ENCODE data around the gene GRAMD1A.
"Not testable (repeated sequence)": the region's sequence is repeated elsewhere in the genome, so short reads cannot be mapped to it uniquely, and the experiment has no call there.

Gene GRAMD1A

DNA sequence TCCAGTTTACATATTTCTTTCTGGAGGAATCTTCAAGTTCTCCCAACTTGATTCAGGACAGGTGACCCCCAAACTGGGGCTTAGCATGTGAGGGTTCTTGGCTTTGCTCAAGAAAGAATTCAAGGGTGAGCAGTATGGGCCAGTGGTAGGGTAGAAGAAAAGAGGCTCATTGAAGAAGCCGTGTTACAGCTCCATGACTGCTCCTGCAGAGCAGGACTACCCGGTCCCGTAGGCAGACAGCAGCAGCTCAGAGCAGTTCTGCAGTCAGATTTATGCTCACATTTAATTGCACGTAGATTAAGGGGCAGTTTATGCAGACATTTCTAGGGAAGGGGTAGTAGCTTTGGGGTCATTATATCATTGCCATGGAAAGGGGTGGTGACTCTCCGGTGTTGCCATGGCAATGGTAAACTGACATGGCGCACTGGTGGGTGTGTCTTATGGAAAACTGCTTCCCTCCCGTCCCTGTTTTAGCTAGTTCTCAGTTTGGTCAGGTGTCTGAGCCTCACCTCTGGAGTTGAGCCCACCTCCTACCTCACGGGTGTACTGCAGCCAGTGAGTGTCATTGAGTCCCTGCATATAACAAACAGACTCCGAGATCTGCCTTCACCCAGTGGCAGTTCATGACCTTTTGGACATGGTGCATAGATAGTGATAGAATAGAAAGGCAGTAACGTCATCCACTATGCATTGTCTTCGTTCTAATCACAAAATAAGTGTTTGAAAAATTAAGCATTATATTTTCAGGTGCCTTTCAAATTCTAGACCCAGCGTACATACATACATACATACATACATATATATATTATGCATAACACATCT, 20.1 kb upstream of the GRAMD1A start:
- DNase-seq, result no peak

DNA sequence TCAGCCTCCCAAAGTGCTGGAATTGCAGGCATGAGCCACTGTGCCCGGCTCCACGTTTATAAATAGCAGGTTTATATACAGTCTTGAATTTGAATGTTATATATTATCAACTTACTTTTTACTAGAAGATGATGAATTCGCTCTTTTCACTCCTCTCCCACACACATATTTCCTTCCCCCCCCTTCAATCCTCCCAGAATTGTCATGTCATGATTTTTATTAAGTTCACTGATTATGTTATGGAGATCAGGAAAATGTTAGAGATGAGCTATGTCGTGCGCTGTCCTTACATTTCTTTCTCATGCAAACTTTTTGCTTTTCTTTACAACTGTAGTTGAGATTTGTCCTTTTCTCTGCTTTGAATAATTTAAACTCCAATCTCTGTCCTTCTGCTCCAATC, 17.8 kb upstream of the GRAMD1A start:
- DNase-seq, result no peak

DNA sequence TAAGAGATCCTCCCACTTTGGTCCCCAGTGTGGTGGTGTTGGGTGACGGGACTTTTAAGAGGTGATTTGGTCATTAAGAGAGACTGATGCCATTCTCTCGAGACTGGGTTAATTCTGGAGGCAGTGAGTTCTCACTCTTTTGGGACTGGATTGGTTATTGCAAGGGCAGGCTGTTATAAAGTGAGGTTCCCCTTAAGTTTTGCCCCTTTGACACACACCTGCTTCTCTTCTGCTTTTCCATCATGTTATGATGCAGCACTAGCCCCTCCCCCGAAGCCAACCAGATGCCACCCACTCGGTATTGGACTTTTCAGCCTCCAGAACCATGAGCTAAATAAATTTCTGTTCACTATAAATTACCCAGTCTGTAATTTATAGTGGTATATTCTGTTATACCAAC, 16.3 kb upstream of the GRAMD1A start:
- DNase-seq, result no peak

DNA sequence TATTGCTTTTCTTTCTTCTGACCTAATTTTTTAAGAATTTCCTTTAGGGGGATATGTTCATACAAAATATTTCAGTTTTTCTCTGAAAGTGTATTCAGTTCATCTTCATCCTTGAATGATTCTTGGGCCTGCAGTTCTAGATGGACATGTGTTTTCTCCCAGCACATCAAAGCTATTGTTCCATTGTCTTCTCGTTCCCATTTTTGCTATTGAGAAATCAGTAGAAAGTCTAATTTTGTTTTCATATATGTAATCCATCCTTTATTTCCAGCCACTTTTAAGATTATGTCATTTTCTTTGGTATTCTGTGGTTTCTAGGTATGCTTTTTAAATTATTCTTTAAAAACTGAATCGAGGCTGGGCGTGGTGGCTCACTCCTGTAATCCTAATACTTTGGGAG, 15.8 kb upstream of the GRAMD1A start:
- no peak for DNase-seq

DNA sequence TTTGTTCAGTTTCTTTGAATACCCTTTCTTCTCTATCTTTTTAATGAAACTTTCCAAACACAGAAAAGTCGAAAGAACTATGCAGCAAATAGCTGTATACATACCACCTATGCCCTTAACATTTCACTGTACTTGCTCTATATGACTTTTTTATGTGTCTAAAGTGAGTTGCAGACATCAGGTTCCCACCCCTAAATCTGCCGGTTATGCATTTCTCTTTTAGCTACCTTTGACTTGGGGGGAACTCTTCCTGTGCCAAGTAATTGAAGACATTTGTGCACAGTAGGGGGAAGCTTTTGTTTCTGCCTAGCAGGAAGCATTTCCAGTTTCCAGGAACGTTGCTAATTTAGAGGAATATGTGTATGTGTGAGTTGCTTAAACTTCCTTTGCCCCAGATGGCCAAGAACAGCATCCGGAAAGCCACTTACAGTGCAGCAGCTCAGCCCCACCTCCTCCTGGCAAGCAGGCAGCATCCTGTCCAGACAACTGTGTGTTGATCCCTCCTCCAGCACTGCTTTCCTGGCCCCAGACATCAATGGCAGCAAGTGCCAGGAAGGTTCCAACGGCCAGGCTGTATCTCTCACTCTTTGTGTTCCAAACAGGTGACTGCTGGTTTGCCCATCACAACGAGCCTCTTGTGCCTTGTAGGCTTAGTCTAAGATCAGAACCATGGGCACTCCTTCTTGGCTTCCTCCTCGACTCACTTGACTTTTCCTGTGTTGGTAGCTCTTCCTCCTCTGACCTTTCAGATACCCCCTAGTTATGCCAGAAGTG, 14.7 kb upstream of the GRAMD1A start:
- DNase-seq, result no peak

DNA sequence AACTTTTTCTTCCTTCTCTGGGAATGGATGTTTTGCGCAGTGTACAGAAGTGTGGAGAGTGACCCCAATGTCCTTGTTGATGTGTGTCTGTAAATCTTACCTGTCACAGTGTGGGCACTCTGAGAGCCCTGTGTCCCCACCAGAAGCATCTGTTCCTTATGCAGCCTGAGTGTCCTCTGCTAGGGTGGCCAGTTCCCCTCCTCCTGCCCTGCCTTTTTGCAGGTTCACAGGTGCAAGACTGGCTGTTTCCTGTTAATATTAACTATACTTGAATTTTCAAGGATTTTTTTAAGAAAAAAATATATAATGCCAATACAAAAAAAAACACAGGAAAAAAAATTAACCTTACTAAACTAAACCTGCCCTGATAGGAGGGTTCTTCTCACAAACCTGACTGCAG, 12.0 kb upstream of the GRAMD1A start:
- no peak for DNase-seq

DNA sequence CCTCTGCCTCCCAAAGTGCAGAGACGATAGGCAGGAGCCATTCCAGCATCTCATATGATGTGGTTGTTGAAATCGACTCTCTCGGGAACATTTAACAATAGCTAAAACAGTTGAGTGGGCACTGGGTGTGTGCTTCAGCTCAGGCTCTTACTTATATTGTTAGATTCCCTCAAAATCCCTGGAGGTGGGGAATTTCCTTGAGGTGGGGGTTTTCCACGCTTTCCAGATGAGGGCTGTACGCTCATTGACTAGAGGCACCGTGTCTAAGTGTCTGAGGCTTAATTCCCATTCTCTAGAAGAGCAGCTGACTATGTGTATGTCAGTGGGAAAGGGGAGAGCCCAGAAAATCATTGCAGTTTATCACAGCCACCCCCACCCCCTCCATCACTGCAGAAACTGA, 10.8 kb upstream of the GRAMD1A start:
- no peak for DNase-seq

DNA sequence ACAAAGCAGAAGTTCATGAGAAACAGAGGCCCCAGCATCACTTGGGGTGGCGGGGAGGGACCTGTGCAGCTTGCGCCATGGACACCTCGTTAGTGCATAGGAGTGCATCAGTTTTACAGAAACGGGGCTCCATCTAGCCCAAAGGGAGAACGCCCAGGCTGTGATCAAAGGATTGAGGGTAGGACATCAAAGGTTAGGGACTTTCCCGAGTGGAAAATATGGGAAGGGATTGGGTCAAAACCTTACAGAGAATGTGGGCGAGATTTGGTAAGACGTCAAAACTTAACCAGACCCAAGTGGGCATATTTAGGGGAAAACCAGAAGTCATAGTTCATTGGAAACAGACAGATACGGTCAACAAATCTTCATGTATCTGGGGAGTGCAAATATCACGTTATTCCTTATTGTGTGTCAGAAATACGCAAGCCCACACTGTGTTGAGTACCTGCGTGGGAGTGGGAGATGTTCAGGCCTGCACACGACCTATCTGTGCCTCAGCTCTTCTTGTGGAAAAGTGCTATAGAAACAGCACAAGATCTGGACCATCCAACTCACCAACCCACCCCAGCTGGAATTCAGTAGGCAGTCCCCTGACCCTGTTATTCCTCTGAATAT, 9.4 kb upstream of the GRAMD1A start:
- DNase-seq, result no peak

DNA sequence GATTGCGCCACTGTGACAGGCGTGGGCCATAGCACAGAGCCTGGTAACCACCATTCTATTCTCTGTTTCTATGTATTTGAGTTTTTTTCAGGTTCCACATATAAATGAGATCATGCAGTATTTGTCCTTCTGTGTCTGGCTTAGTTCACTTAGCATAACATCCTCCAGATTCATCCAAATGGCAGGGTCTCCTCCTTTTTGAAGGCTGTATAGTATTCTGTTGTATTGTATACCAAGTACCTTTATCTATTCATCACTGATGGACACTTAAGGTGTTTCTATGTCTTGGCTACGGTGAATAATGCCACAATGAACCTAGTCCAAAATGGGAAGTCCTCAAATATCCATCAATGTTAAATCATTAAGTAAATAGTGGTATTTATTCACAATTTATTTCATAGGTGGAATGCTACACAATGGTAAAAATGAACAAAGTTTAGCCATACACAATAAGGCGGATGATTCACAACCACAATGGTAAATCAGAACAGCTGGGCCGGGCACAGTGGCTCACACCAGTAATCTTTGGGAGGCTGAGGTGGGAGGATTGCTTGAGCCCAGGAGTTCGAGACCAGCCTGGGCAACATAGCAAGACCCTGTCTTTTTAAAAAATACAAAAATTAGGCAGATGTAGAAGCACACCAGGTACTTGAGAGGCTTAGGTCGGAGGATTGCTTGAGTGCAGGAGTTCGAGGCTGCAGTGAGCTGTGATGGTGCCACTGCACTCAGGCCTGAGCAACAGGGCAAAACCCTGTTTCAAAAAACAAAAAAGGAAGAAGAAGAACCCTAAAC, 8.4 kb upstream of the GRAMD1A start:
- DNase-seq, result no peak

DNA sequence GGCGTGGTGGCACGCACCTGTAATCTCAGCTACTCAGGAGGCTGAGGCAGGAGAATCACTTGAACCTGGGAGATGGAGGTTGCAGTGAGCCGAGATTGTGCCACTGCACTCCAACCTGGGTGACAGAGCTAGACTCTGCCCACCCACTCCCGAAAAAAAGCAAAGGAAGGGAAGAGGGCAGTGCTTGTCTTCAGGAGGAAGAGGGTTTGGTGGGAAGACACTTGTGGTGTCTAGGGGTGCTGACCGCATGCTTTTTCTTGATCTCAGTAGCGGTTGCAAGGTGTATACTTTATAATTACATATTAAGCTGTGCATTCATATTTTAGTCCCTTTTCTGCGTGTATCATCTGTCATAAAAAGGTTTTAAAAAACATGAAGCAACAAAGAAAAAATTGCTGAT, 7.5 kb upstream of the GRAMD1A start:
- not testable (repeated sequence) for DNase-seq

DNA sequence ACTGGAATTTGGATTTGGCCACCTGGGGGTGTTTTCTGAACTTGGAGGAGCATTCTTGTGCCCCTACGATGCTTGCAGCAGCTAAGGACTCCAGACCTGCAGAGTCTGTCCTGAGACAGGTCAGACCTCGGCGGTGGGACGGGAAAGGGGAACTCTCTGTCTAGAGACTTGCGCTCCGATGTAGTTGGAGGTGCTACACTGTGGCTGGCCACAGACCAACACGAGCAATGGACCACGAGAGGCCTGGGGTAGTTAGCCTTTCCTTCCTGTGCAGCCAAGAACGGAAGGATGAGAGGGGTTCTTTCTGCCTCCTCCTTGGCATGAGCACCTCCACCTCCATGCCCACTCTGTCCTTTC, 5.9 kb upstream of the GRAMD1A start:
- no peak for DNase-seq

DNA sequence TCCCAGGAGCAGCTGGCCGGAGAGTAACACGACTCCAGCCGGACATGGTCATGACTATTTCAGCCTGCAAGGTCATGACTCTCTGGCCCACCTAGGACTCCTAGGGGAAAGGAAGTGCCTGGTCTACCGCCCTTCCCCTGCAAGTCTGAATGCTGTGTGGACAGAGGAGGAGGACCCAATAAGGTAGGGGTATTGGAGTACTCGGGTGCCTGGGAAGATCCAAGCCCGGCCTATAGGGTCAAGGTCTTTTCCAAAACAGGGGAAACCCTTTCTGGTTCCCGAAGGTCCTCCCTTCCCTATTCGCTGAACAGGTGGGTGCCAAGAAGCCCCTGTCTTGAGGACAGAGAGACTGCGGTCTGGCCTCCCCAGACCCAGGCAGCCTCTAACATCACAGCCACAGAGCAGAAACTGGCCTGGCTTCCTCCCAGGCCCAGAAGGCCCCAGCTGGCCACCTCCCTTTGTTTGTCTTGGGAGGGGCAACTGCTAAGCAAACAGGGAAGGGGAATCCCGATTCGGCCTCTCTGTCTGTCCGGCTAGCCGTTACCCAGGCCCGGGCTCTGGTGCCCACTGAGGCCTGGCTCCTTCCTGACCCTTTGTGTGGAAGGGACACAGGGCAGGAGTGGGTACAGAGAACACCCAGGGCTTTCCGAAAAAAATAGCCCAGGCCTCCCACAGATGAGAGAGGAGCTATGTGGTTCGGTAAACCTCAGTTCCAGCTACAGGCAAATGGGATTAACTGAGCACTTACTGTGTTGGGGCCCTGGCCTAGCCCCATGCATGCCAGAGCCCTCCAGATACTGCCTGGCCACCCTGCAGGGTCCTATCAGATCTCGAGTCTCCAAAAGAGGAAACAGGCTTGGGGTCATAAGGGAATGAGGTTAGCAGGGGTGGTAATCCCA, 5.2 kb upstream of the GRAMD1A start:
- no peak for DNase-seq

DNA sequence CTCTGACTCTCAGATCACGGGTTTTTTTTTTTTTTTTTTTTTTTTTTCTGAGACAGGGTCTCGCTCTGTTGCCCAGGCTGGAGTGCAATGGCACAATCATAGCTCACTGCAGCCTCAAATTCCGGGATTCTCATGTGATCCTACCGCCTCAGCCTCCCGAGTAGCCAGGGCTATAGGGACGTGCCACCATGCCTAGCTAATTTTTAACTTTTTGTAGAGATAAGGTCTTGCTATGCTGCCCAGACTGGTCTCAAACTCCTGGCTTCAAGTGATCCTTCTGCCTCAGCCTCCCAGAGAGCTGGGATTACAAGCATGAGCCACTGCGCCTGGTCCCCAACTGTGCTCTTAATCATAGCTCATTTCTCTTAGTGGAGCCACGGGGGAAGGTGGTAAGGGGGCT, 4.6 kb upstream of the GRAMD1A start:
- DNase-seq, result no peak

DNA sequence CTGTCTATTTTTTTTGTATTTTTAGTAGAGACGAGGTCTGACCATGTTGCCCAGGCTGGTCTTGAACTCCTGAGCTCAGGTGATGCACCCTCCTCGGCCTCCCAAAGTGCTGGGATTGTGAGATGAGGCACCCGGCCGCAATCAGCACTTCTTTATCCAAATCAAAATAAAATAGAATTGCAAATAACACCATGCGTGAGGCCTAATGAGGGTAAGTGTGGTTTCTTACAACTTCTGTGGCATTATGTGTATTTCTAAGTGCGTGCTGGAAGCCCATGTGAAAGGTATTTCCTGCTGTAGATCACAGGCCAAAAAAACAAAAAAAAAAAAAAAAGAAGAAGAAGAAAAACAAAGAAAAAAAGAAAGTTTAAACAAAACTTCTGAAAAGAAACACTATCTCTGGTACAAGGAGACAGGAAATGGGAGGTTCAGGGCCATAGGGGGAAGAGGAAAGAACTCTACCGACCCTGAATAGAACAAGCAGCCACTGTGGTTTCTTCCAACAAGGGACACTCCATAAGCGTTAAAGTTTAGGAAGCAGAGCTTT, 3.0 kb upstream of the GRAMD1A start:
- DNase-seq, result peak in 1 of 2 donors; percentile 21

DNA sequence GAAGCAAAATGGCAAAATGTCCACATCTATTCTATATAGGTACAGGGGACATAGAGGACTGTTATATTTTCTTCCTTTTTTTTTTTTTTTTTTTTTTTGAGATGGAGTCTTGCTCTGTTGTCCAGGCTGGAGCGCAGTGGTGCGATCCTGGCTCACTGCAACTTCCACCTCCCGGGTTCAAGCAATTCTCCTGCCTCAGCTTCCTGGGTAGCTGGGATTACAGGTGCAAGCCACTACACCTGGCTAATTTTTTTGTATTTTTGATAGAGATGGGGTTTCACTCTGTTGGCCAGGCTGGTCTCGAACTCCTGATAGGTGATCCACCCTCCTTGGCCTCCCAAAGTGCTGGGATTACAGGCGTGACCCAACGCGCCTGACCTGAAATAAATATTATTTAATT, 1.9 kb upstream of the GRAMD1A start:
- not testable (repeated sequence) for DNase-seq

DNA sequence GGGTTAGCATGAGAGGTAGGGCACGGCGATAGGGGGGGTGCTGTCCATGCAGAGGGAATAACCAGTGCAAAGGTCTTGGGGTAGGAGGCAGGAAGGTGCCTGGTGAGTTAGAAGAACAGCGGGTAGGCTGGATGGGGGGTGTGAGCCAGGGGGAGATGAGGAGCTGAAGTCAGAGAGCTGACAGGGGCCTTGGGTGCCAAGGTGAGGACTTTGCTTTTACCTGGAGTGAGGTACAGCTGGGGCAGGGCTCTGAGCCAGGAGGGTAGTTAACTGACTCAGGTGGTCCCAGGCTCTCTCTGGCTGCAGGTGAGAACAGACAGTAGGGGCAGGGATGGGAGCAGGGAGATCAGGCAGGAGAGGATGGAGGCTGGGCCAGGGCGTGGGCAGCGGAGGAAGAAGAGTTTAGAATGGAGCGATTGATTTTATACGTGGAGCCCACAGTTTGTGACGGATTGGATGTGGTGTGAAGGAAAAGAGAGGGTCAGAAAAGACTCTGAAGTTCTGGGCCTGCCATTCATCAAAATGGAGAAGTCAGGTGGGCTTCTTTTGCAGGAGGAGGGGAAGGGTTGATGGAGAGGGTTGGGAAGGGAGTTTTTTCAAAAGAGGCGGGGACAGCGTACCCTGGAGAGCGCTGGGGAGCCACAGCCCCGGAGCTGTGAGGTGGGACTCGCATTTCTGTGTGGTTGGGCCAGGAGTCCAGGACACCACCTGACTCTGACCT, 1.2 kb upstream of the GRAMD1A start:
- DNase-seq, result no peak

DNA sequence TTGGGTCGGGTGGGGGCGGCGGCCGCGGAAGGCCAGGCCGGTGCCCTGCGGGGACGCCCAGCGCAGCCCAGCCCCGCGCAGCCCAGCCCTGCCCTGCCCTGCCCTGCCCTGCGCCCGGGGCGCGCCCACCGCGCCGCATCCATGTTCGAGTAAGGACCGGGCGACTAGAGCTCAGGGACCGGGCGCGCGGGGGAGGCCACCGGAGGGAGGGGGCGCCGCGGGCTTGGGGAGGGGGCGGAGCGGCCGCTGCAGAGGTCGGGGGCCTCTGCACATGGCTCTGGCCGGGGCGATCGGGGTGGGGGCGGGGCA, 169 bp downstream of the GRAMD1A start:
- no peak for DNase-seq

DNA sequence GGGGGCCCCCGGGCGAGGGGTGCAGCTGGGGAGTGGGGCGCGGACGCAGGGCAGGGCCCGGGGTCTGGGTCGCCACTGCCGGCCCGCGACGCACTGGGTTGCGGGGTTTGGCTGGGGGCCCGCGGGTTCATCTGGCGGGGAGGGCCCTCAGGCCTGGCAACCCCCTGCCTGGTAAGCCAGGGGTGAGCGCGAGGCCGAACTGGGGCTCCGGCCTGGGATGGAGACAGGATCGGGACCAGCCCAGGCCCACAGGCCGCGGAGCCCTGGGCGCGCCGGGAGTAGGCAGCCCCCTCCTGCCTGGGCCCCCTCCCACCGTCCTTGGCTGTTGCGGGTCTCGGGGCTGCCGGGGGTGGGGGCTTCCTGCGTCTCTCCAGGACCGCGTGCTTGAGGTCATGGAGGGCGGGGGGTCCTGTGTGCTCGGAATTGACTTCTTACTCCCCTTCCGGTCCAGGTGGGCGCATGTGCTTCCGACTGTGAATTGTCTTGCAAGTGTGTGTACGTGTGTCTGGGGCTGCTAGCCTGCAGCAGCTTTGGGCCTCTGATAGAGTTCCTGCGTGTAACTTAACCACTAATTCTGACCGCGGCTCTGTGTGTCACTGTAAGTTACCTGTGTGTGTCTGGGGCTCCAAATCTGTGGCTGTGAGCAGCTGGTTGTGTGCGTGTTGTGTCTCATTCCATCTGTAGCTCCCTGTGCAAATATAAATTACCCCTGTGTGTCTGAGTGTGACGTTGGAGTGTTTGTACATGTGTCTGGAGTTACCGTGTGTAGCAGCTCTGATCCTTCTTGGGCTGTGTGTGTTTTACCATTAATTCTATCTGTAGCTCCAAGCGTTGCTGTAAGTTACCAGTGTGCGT, 751 bp downstream of the GRAMD1A start:
- peak; percentile 53 to 64 for DNase-seq

DNA sequence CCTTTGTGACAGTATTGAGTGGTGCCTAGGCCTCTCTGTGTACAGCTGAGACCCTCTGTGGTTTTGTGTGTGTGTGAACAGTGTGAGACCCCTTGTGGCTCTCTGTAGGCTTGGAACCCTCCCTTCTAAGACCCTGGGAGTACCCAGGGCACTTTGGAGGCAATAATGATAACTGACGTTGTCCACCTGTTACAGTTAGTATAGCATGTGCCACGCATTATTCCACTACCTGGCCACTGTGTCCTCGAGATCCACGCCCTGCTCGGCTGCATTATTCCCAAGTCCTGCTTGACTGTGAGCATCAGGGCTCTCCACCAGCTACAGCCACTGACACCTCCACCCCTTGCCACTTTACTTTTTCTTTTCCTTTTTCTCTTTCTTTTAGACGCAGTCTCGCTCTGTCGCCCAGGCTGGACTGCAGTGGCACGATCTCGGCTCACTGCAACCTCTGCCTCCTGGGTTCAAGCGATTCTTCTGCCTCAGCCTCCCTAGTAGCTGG, 2.0 kb downstream of the GRAMD1A start:
- no peak for DNase-seq

Data from CD4-positive, alpha-beta T cell treated with Interleukin-1 beta for 1 hour (primary cell).